ENCODE data around the gene CAMK2A. TPM values are rescaled to one million over a fixed set of nuclear protein-coding genes. Genes with fewer than 3 reads are reported as not detected.

The CAMK2A gene
- total and polyA plus RNA-seq, 10 donors, result 0.03 to 1.1 (median 0.66) TPM; not detected in 2

DNA sequence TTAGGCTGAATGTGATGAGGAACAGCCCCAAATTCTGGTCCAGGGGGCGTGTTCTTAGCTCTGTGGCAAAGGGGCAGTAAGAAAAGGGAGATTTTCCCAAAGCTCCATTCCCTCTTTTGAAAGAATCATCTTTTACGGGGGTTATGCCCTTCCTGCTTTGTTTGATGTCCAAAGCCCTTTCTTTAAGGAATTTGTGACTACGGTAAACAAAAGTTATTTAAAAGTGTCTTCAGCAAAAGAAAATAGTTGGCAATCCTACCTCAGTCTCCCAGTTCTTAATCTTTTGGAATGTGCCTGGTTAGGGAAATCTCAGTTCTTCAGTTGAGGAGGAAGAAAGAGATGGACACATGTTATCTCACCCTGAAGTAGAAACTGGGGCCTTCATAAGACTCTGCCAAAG, 37.6 kb upstream of the CAMK2A start:
- no peak overlapping the region for H3K27ac ChIP-seq
- H3K9me3 ChIP-seq, result no peaks in the 10 kb centered on the region
- TF ChIP-seq POLR2A (IDR thresholded peaks at IDR 0.05) (no peak), POLR2AphosphoS5 (IDR thresholded peaks at IDR 0.05) (no peak)
- TF ChIP-seq, protein P1, sequence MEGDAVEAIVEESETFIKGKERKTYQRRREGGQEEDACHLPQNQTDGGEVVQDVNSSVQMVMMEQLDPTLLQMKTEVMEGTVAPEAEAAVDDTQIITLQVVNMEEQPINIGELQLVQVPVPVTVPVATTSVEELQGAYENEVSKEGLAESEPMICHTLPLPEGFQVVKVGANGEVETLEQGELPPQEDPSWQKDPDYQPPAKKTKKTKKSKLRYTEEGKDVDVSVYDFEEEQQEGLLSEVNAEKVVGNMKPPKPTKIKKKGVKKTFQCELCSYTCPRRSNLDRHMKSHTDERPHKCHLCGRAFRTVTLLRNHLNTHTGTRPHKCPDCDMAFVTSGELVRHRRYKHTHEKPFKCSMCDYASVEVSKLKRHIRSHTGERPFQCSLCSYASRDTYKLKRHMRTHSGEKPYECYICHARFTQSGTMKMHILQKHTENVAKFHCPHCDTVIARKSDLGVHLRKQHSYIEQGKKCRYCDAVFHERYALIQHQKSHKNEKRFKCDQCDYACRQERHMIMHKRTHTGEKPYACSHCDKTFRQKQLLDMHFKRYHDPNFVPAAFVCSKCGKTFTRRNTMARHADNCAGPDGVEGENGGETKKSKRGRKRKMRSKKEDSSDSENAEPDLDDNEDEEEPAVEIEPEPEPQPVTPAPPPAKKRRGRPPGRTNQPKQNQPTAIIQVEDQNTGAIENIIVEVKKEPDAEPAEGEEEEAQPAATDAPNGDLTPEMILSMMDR (IDR thresholded peaks at IDR 0.05 in 8 of 11, conservative IDR thresholded peaks at IDR 0.05 in 3 of 11), result no peak
- 63 to 83% (median 74%) methylated on average over 3 of the region's 3 CpGs for WGBS, 5 donors
- no peaks in the 10 kb centered on the region for H3K36me3 ChIP-seq
- H3K27me3 ChIP-seq (replicated peaks in 1 of 7), result no peaks in the 10 kb centered on the region
- no peaks in the 10 kb centered on the region for H3K4me1 ChIP-seq
- intact Hi-C loops (cut with DNase I; ENCODE audit: low total_unique reads), result no loop called here
- no peak for DNase-seq
- no peak overlapping the region for H3K4me3 ChIP-seq

DNA sequence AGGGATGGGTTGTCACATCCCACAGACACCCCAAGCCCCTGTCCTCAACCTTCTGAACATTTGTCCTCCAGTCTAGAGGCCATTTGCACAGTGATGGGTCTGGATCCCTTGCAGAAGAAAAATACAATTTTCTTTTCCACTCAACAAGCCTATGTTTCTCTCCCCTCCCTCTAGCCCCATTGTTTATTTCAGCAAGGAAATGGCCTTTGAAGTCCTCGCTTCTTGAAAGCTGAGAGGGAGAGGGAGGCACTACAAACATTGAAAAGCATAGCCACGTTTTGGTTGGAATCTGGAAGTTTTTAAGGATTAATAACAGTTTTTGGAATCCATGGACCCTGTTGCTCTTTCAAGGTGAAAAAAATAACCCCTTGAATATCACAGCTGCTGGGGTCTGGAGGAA, 37.1 kb upstream of the CAMK2A start:
- DNase-seq, result no peak
- H3K4me3 ChIP-seq, result no peak overlapping the region
- TF ChIP-seq POLR2A (IDR thresholded peaks at IDR 0.05), result no peak
- no peak for TF ChIP-seq POLR2AphosphoS5 (IDR thresholded peaks at IDR 0.05)
- TF ChIP-seq, protein P1 (IDR thresholded peaks at IDR 0.05 in 8 of 11, conservative IDR thresholded peaks at IDR 0.05 in 3 of 11), result no peak
- no peaks in the 10 kb centered on the region for H3K9me3 ChIP-seq
- H3K27ac ChIP-seq, result no peak overlapping the region
- H3K4me1 ChIP-seq, result no peaks in the 10 kb centered on the region
- 53 to 76% (median 67%) methylated on average over 2 of the region's 2 CpGs for WGBS, 5 donors
- H3K27me3 ChIP-seq (replicated peaks in 1 of 7), result no peaks in the 10 kb centered on the region
- intact Hi-C loops (cut with DNase I; ENCODE audit: low total_unique reads), result no loop called here
- H3K36me3 ChIP-seq, result no peaks in the 10 kb centered on the region

DNA sequence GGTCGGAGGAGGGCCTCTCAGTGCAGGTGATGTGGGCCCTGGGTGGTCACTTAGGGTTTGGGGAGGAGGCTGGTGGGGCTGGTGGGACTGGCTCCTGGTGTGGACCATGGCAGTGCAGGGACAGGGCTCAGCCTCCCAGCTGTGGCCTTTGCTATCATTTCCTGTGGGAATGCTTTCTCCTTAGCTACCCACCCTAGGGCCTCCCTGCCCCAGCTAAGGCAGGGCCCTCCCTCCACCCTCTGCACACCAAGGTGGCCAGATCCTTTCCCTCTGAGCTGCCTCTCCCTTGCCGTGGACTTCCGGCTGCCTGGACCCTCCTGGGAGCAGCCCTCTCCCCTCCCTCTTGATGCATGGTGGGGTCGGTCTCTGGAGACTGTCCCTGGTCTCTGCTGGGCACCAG, 35.9 kb upstream of the CAMK2A start:
- WGBS, 5 donors, result 81 to 93% (median 88%) methylated on average over 4 of the region's 4 CpGs
- Histone ChIP-seq H3K4me1 (no peaks in the 10 kb centered on the region), H3K4me3 (no peak overlapping the region), H3K27ac (no peak overlapping the region), H3K36me3 (no peaks in the 10 kb centered on the region), H3K27me3 (replicated peaks in 1 of 7) (no peaks in the 10 kb centered on the region), H3K9me3 (no peaks in the 10 kb centered on the region)
- TF ChIP-seq, protein P1 (IDR thresholded peaks at IDR 0.05 in 8 of 11, conservative IDR thresholded peaks at IDR 0.05 in 3 of 11), result no peak
- no peak for TF ChIP-seq POLR2AphosphoS5 (IDR thresholded peaks at IDR 0.05)
- intact Hi-C loops (cut with DNase I; ENCODE audit: low total_unique reads), result no loop called here
- DNase-seq, result no peak

DNA sequence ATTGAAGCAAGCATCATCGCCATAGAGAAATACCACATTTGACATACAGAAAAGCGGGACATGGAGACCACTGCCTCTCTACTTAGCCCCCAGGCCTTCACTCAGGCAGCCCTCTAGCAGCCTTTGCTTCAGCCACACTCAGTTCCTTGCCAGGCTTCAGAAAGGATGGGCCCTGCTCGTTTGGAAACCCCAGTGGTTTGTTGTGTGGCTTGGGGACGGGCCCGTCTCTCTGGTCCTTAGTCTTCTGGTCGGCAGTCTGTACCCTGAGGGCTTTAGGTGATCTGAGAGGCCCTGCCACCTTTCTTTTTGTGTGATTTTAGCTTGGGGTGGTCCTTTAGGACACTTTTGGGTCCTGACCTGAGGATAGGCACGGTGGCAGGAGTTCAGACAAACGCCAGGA, 34.2 kb upstream of the CAMK2A start:
- no peak overlapping the region for H3K4me3 ChIP-seq
- no peaks in the 10 kb centered on the region for H3K27me3 ChIP-seq (replicated peaks in 1 of 7)
- TF ChIP-seq POLR2A (IDR thresholded peaks at IDR 0.05), result no peak
- TF ChIP-seq, protein P1 (IDR thresholded peaks at IDR 0.05 in 8 of 11, conservative IDR thresholded peaks at IDR 0.05 in 3 of 11), result no peak
- no peak for TF ChIP-seq POLR2AphosphoS5 (IDR thresholded peaks at IDR 0.05)
- H3K4me1 ChIP-seq, result no peaks in the 10 kb centered on the region
- H3K27ac ChIP-seq, result no peak overlapping the region
- no peaks in the 10 kb centered on the region for H3K36me3 ChIP-seq
- 60 to 87% (median 73%) methylated on average over 8 of the region's 8 CpGs for WGBS, 5 donors
- intact Hi-C loops (cut with DNase I; ENCODE audit: low total_unique reads), result no loop called here
- H3K9me3 ChIP-seq, result no peaks in the 10 kb centered on the region
- no peak for DNase-seq

Data from spleen (tissue), 11 donors.